SK-N-MC (cell line): ENCODE measurements around the gene ELFN2.

Experiments used
- DNase-seq: peaks from one replicate; pipeline ENCODE4 v3.0.0-alpha.2; 2011; ENCODE audit warnings: low read depth, low spot score
- H3K27ac ChIP-seq: fragments of 200-600 bp; sonication (generic); 2 replicates; pipeline ENCODE4 v1.5.1; 2016; ENCODE audit warnings: mixed run types
- H3K36me3 ChIP-seq: fragments of 200-600 bp; sonication (generic); 2 replicates; pipeline ENCODE4 v1.6.1; 2017; ENCODE audit warnings: antibody characterized with exemption, low read length, mixed read lengths; ENCODE audit not compliant: insufficient read depth
- H3K4me3 ChIP-seq: fragments of 200-600 bp; sonication (generic); 2 replicates; pipeline ENCODE4 v1.5.1; 2016
- H3K9ac ChIP-seq: fragments of 200-600 bp; sonication (generic); 2 replicates; pipeline ENCODE4 v1.8.0; 2017; ENCODE audit warnings: mixed run types, mixed read lengths; ENCODE audit not compliant: insufficient read length
- H3K9me3 ChIP-seq: fragments of 200-600 bp; sonication (generic); 2 replicates; pipeline ENCODE4 v1.6.1; 2017; ENCODE audit warnings: low read depth, mild to moderate bottlenecking, antibody characterized with exemption, low read length, moderate library complexity, mixed read lengths
- EZH2 ChIP-seq: fragments of 200-600 bp; sonication (generic); IDR thresholded peaks from one replicate; pipeline ENCODE4 v1.6.1; 2017; ENCODE audit warnings: antibody characterized with exemption
- FOXP2 ChIP-seq: optimal IDR thresholded peaks from 2 replicates; pipeline ENCODE3; 2011; ENCODE audit warnings: mild to moderate bottlenecking, moderate library complexity; ENCODE audit not compliant: insufficient read depth; ENCODE audit errors: extremely low read length, control extremely low read depth
- POLR2AphosphoS5 ChIP-seq: IDR thresholded peaks from 2 replicates; pipeline ENCODE4 v1.6.1; 2012; ENCODE audit warnings: mild to moderate bottlenecking, low read depth, low read length, borderline replicate concordance

ELFN2 gene

DNA sequence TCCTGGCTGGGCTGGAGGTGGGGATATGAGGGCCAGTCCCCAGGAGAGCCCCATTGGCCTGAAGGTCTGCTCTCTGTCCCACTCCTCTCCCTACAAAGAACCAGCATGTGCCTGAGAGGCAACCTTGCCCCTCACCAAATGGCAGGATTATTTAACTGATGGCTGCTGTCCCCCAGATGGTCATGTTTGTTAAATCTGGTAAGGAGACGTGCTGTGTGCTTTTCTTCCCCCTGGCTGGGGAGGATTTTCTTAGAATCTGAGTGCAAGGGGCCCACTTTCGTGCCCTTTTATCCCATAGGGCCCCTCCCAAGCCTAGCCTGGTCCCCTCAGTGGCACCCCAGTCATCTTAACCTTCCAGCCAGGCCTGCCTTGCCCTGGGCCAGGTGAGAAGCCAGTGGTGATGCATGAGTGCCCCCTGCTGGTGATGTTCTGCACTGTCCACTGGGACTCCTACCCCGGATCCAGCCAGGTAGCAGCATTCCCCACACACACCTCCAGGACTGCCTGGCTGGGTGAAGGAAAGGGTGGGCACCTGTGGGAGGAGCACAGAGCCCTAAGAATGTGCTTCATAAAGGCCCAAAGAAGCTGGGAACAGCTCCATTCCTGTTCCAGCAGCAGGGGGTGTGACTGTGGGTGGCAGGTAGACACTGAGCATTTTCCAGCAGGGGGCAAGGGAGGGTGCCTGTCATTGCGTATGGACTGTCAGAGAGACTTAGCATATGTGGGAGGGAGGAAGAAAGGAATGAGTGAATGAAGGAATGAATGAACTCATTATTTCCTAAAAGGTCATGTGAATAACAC, 30.0 kb upstream of the ELFN2 start:
- Histone ChIP-seq H3K9me3 (no peaks in the 10 kb centered on the region), H3K27ac (no peak overlapping the region), H3K36me3 (no peaks in the 10 kb centered on the region), H3K4me3 (no peak overlapping the region), H3K9ac (no peak overlapping the region)
- no peak for DNase-seq
- TF ChIP-seq FOXP2 (no peak), EZH2 (no peak), POLR2AphosphoS5 (no peak)

- H3K36me3 ChIP-seq, result no peaks in the 10 kb centered on the region
- DNase-seq, result no peak
- TF ChIP-seq EZH2 (no peak), FOXP2 (no peak), POLR2AphosphoS5 (no peak)
- no peak overlapping the region for H3K9ac ChIP-seq
- H3K4me3 ChIP-seq, result no peak overlapping the region
- H3K27ac ChIP-seq, result no peak overlapping the region
- no peaks in the 10 kb centered on the region for H3K9me3 ChIP-seq
These were observed 29.1 kb upstream of the ELFN2 start for GRCh38 chr22:37456346-37456745.

DNA sequence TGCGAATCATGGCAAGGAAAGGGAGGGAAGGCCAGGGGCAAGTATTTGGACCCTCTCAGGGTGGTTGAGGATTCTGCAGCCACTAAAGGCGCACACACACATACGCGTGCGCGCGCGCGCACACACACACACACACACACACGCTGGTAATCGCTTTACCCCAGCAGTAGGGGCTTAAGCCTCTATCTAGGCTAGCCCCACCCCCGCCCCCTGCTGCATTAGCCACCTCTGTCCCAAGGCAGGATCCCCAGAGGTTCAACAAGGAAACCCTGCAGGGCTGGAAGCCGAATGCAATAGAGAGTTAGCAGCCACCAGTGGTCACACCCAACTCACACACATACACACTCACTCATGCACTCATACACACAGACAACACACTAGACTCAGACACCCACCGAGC, 28.6 kb upstream of the ELFN2 start:
- TF ChIP-seq POLR2AphosphoS5, result no peak
- TF ChIP-seq FOXP2, result no peak
- TF ChIP-seq EZH2, result no peak
- Histone ChIP-seq H3K9ac (no peak overlapping the region), H3K9me3 (no peaks in the 10 kb centered on the region), H3K4me3 (no peak overlapping the region), H3K27ac (no peak overlapping the region), H3K36me3 (no peaks in the 10 kb centered on the region)
- no peak for DNase-seq

DNA sequence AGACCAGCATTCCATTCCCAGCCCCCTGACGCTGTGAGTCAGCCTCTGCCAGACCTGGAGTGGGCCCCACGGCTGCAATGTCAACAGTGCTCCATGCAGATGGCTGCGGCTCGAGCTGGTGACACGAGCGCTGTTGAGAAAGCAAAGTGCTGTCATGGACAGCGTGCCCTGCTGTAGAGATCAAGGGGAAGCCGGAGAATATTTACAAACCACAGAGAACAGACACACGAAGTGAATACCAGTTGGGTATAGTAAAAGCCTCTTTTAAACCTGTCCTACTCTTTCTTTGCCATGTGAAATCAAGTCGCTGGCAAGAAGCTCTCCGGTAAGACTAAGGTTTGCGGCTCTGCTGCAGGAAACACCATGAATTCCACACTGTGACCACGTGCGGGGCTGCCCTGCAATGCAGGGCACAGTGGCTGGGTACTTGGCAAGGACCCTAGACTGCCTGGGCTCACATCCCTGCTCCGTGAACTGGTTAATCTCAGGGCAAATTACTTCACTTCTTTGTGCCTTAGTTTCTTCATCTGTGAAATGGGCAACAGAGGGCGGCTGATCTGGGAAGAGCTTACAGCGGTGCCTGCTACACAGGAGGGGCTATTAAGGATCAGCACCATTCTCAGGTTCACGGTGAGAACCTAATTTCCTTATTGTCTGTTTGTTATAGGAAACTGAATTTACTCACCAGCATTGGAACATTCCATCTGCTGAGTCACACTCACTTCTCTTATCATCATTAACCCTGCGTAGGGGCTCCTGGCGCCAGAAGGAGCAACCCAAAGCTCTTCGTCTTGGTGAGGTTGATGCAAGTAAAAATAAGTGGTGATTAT, 27.8 kb upstream of the ELFN2 start:
- H3K9me3 ChIP-seq, result no peaks in the 10 kb centered on the region
- TF ChIP-seq FOXP2 (no peak), POLR2AphosphoS5 (no peak), EZH2 (no peak)
- H3K4me3 ChIP-seq, result no peak overlapping the region
- no peak overlapping the region for H3K27ac ChIP-seq
- DNase-seq, result no peak
- no peak overlapping the region for H3K9ac ChIP-seq
- H3K36me3 ChIP-seq, result no peaks in the 10 kb centered on the region

DNA sequence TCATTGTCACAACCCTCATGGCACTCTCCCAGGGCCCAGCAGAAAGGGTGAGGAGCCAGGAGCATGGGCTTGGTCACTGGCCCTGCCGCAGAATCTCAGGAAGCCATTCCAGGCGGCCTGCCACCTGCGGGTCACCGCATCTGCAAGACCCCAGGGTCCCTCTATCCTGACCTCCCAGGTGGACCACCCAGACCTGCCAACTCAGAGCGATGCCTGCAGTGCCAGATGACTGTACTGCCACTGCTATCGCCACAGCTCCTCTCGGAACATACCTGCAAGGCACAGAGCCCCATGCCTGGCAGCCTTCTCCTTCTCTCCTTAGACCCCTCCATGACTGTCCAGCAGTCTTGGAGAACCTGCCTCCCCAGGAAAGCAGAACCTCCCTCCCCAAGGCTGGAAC, 26.4 kb upstream of the ELFN2 start:
- Histone ChIP-seq H3K4me3 (no peak overlapping the region), H3K27ac (no peak overlapping the region), H3K36me3 (no peaks in the 10 kb centered on the region), H3K9ac (no peak overlapping the region), H3K9me3 (no peaks in the 10 kb centered on the region)
- no peak for DNase-seq
- TF ChIP-seq POLR2AphosphoS5, result no peak
- TF ChIP-seq FOXP2, result no peak
- no peak for TF ChIP-seq EZH2

DNA sequence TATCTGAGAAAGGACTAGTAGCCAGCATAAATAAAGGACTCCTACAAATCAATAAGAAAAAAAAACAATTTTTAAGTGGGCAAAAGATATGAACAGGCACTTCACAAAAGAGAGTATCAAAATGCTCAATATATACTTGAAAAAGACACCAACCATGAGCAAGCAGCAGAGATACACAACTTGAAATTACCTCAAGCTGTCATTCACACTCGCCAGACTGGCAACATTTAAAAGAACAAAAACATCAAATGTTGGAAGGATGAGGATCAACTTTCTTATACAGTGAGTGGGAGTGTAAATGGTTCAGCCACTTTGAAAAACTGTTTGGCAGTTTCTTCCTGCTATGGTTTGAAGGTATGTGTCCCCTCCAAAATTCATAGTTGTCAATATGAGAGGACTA, 23.9 kb upstream of the ELFN2 start:
- Histone ChIP-seq H3K27ac (no peak overlapping the region), H3K4me3 (no peak overlapping the region), H3K9me3 (no peaks in the 10 kb centered on the region), H3K36me3 (no peaks in the 10 kb centered on the region), H3K9ac (no peak overlapping the region)
- no peak for DNase-seq
- TF ChIP-seq POLR2AphosphoS5 (no peak), EZH2 (no peak), FOXP2 (no peak)

GRCh38 chr22:37449331-37450001, 22.2 kb upstream of the ELFN2 start:
- no peak overlapping the region for H3K27ac ChIP-seq
- DNase-seq, result no peak
- no peak overlapping the region for H3K9ac ChIP-seq
- no peak for TF ChIP-seq FOXP2
- TF ChIP-seq POLR2AphosphoS5, result no peak
- no peak for TF ChIP-seq EZH2
- H3K9me3 ChIP-seq, result no peaks in the 10 kb centered on the region
- H3K36me3 ChIP-seq, result no peaks in the 10 kb centered on the region
- H3K4me3 ChIP-seq, result no peak overlapping the region

GRCh38 chr22:37448516-37449127, 21.3 kb upstream of the ELFN2 start:
- H3K9ac ChIP-seq, result no peak overlapping the region
- H3K4me3 ChIP-seq, result no peak overlapping the region
- H3K27ac ChIP-seq, result no peak overlapping the region
- TF ChIP-seq POLR2AphosphoS5 (no peak), EZH2 (no peak), FOXP2 (no peak)
- no peak for DNase-seq
- H3K36me3 ChIP-seq, result no peaks in the 10 kb centered on the region
- no peaks in the 10 kb centered on the region for H3K9me3 ChIP-seq
